DOHH2 (cell line): Measurements from ENCODE around the gene MADCAM1.

Source experiments
- H3F3A ChIP-seq: fragments of 200-600 bp; sonication (generic), shearing (Covaris generic); 2 replicates; pipeline ENCODE4 v1.6.0; 2016; ENCODE audit warnings: antibody characterized with exemption, mild to moderate bottlenecking; ENCODE audit not compliant: control insufficient read depth, insufficient read depth
- H3K27ac ChIP-seq: fragments of 200-600 bp; sonication (generic); 2 replicates; pipeline ENCODE4 v1.5.1; 2014; ENCODE audit warnings: low read depth, mild to moderate bottlenecking, low read length, moderate library complexity
- H3K27me3 ChIP-seq: fragments of 200-600 bp; sonication (generic); 2 replicates; pipeline ENCODE4 v1.6.1; 2014; ENCODE audit warnings: mild to moderate bottlenecking, low read length, mixed read lengths; ENCODE audit not compliant: control insufficient read depth
- H3K36me3 ChIP-seq: fragments of 200-600 bp; sonication (generic); 2 replicates; pipeline ENCODE4 v1.6.1; 2014; ENCODE audit warnings: mild to moderate bottlenecking, low read length, moderate library complexity, mixed read lengths; ENCODE audit not compliant: control insufficient read depth
- H3K4me1 ChIP-seq: fragments of 200-600 bp; sonication (generic); 2 replicates; pipeline ENCODE4 v1.6.1; 2014; ENCODE audit warnings: mild to moderate bottlenecking, low read length, mixed read lengths; ENCODE audit not compliant: control insufficient read depth
- H3K4me2 ChIP-seq: fragments of 200-600 bp; sonication (generic); 2 replicates; pipeline ENCODE4 v1.6.0; 2014; ENCODE audit warnings: mild to moderate bottlenecking, low read length, moderate library complexity
- H3K4me3 ChIP-seq: fragments of 200-600 bp; sonication (generic); 2 replicates; pipeline ENCODE4 v1.5.1; 2014; ENCODE audit warnings: mild to moderate bottlenecking, low read length, mixed read lengths
- H3K79me2 ChIP-seq: fragments of 200-600 bp; sonication (generic); 2 replicates; pipeline ENCODE4 v1.6.1; 2014; ENCODE audit warnings: mild to moderate bottlenecking, low read length, mixed read lengths; ENCODE audit not compliant: control insufficient read depth
- H3K9me2 ChIP-seq: fragments of 200-600 bp; sonication (generic); replicated peaks from 2 replicates; pipeline ENCODE4 v1.6.1; 2014; ENCODE audit warnings: mild to moderate bottlenecking, low read length, mixed read lengths; ENCODE audit not compliant: control insufficient read depth
- H3K9me3 ChIP-seq: fragments of 200-600 bp; sonication (generic); 2 replicates; pipeline ENCODE4 v1.6.1; 2014; ENCODE audit warnings: antibody characterized with exemption, low read length, mixed read lengths; ENCODE audit not compliant: control insufficient read depth, insufficient read depth
- H4K20me1 ChIP-seq: fragments of 200-600 bp; sonication (generic); 2 replicates; pipeline ENCODE4 v1.6.0; 2014; ENCODE audit warnings: low read depth, mild to moderate bottlenecking, antibody characterized with exemption, low read length, moderate library complexity; ENCODE audit not compliant: control insufficient read depth, insufficient read depth
- CTCF ChIP-seq: fragments of 200-600 bp; sonication (generic); IDR thresholded peaks from one replicate; pipeline ENCODE4 v1.5.1; 2014; ENCODE audit warnings: antibody characterized with exemption, mild to moderate bottlenecking, low read depth, low read length; ENCODE audit not compliant: poor library complexity, severe bottlenecking
- EZH2phosphoT487 ChIP-seq: fragments of 200-600 bp; sonication (generic); IDR thresholded peaks from 2 replicates; pipeline ENCODE4 v1.6.1; 2017; ENCODE audit warnings: borderline replicate concordance, mild to moderate bottlenecking, antibody characterized with exemption, low read length, moderate library complexity, mixed read lengths

MADCAM1 gene

DNA sequence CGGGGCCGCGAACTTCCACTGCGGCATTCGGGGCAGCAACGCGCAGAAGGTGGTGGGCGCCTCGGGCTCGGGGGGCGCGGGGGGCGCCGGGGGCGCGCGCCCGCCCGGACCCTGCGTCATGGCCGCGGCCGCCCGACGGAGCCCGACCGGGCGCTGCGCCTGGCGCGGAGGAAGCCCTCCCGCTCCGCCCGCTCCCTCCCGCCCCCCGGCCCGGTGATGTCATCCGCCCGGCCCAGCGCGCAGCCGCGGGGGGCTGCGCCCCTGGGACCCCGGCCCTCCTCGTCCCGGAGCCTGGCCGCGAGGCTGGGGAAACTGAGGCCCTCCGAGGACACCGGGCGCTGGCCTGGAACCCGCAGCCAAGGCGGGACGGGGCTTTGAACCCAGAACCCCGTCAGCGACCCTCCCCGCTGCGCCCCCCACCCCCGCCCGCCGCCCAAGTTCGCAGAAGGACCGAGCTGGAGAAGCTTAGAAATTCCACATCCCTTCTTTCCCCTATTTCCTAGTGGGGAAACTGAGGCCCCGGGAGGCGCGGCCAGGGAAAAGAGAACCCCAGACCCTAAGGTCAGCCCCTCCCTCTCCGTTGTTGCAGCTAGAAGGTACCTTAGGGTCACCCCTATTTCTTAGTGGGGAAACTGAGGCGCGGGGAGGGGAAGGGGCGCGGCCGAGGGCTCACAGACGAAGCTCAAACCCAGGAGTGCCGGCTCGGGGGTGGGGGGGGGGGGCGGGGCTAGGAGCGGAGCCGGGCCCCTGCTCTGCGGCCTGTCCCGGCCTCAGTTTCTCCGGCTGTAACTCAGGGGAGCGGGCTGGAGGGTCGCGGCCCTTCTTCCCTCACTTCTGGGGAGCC, 35.2 kb upstream of the MADCAM1 start, which contains the start of gene SHC2:
SHC2 (minus strand) TSS at position 157 of the 844 bp plus-strand sequence; CDS start at position 120, 37 bp downstream.
- Histone ChIP-seq H3K27me3 (no peaks in the 10 kb centered on the region), H3K79me2 (no peaks in the 10 kb centered on the region), H3K27ac (no peak within 1 kb of the TSS), H3K9me3 (peaks cover 25% of the 10 kb centered on the region; the same call in 1 of the 2 replicates), H4K20me1 (no peaks in the 10 kb centered on the region), H3K4me3 (no peak within 1 kb of the TSS), H3K4me1 (no peaks in the 10 kb centered on the region), H3K4me2 (no peak within 1 kb of the TSS), H3K9me2 (no peaks in the 10 kb centered on the region), H3F3A (no peaks in the 10 kb centered on the region), H3K36me3 (no peaks in the 10 kb centered on the region)
- TF ChIP-seq EZH2phosphoT487 = no peak
- no peak for TF ChIP-seq CTCF

DNA sequence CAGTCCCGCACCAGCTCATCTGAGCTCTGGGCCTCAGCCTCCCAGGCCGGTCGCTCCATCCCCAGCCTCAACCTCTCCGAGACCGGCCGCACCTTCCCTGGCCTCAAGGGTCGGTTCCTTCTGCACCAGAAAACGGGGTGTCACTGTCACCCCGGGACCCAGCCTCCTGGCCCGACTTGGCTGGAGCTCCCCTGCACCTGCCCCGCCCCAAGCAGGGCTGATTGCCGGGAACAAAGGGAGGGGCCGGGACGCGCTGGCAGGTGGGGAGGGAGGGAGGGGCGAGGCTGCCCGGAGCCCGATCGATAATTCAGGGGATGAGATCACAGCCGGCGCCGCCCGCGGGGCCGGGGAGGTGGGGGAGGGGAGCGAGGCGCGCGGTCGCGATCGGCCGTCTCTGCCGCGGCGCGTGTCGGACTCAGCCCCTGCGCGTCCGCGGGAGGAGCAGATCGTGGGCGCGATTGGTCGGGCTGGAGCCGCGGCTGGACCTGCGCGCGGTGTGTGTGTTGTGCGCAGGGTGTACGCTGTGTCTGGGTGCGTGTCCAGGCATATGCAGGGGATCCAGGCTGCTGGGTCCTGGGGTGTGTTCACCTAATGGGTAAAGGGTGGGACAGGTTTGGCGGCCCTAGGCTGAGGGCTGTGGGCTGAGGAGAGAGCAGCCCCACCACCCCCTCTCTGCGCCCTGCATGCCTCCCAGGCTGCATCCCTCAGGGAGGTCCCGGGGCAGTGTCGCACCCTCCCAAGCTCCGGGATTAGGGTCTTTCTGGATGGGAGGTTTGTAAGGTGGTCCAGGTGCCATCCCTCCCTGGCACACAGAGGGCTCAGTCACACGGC, 34.4 kb upstream of the MADCAM1 start:
- no peak for TF ChIP-seq EZH2phosphoT487
- no peak for TF ChIP-seq CTCF
- H3K36me3 ChIP-seq = no peaks in the 10 kb centered on the region
- H3K4me2 ChIP-seq = no peak overlapping the region
- no peak overlapping the region for H3K4me3 ChIP-seq
- H3K9me2 ChIP-seq = no peaks in the 10 kb centered on the region
- no peaks in the 10 kb centered on the region for H3K4me1 ChIP-seq
- H3K79me2 ChIP-seq = no peaks in the 10 kb centered on the region
- no peaks in the 10 kb centered on the region for H3F3A ChIP-seq
- H3K27ac ChIP-seq = no peak overlapping the region
- H3K27me3 ChIP-seq = no peaks in the 10 kb centered on the region
- peaks cover 20% of the 10 kb centered on the region; the same call in 1 of the 2 replicates for H3K9me3 ChIP-seq
- H4K20me1 ChIP-seq = no peaks in the 10 kb centered on the region

- Histone ChIP-seq H3K4me1 (no peaks in the 10 kb centered on the region), H3K4me2 (no peak overlapping the region), H3K36me3 (no peaks in the 10 kb centered on the region), H3K27ac (no peak overlapping the region), H3K4me3 (no peak overlapping the region), H3F3A (no peaks in the 10 kb centered on the region), H3K9me2 (no peaks in the 10 kb centered on the region), H3K9me3 (peaks cover 15% of the 10 kb centered on the region; the same call in 1 of the 2 replicates), H4K20me1 (no peaks in the 10 kb centered on the region), H3K27me3 (no peaks in the 10 kb centered on the region), H3K79me2 (no peaks in the 10 kb centered on the region)
- no peak for TF ChIP-seq EZH2phosphoT487
- TF ChIP-seq CTCF = no peak
Measured at GRCh38 chr19:463483-464207, 32.6 kb upstream of the MADCAM1 start.
